SK-N-MC (cell line): ENCODE results near the gene CPT1C.

ENCODE experiments used
- EZH2 ChIP-seq: fragments of 200-600 bp; sonication (generic); IDR thresholded peaks from one replicate; pipeline ENCODE4 v1.6.1; 2017; ENCODE audit warnings: antibody characterized with exemption
- FOXP2 ChIP-seq: optimal IDR thresholded peaks from 2 replicates; pipeline ENCODE3; 2011; ENCODE audit warnings: mild to moderate bottlenecking, moderate library complexity; ENCODE audit not compliant: insufficient read depth; ENCODE audit errors: extremely low read length, control extremely low read depth
- POLR2AphosphoS5 ChIP-seq: IDR thresholded peaks from 2 replicates; pipeline ENCODE4 v1.6.1; 2012; ENCODE audit warnings: mild to moderate bottlenecking, low read depth, low read length, borderline replicate concordance

GRCh38 chr19:49684251-49684982 lies 6.5 kb upstream of the CPT1C start:
- no peak for TF ChIP-seq EZH2
- no peak for TF ChIP-seq POLR2AphosphoS5
- TF ChIP-seq FOXP2 = no peak
